H9 (cell line): ENCODE data around the gene IQCK. TPM values are rescaled to one million over a fixed set of nuclear protein-coding genes. Genes with fewer than 3 reads are reported as not detected.

Experiments used
- DNase-seq: peaks from one replicate; pipeline ENCODE4 v3.0.0-alpha.2; 2017
- H2AFZ ChIP-seq: one replicate; pipeline ENCODE4 v1.6.1; 2013; ENCODE audit warnings: mild to moderate bottlenecking, low read length, control low read depth, moderate library complexity
- H2AK5ac ChIP-seq: 2 replicates; pipeline ENCODE4 v1.6.1; 2013; ENCODE audit warnings: low read length, control low read depth, mixed read lengths; ENCODE audit not compliant: insufficient read length
- H2BK120ac ChIP-seq: one replicate; pipeline ENCODE4 v1.6.1; 2013; ENCODE audit warnings: low read depth, mild to moderate bottlenecking, low read length, control low read depth, inconsistent platforms; ENCODE audit not compliant: poor library complexity, severe bottlenecking
- H2BK12ac ChIP-seq: 2 replicates; pipeline ENCODE4 v1.6.1; 2013; ENCODE audit warnings: low read length, control low read depth, mixed read lengths, low read depth; ENCODE audit not compliant: insufficient read length
- H2BK15ac ChIP-seq: 2 replicates; pipeline ENCODE4 v1.6.1; 2013; ENCODE audit warnings: low read depth, low read length, control low read depth
- H2BK20ac ChIP-seq: one replicate; pipeline ENCODE4 v1.6.1; 2013; ENCODE audit warnings: low read depth, mild to moderate bottlenecking, low read length, control low read depth, inconsistent platforms; ENCODE audit not compliant: poor library complexity, severe bottlenecking
- H2BK5ac ChIP-seq: 2 replicates; pipeline ENCODE4 v1.6.1; 2013; ENCODE audit warnings: low read length, control low read depth, mixed read lengths; ENCODE audit not compliant: insufficient read length
- H3K14ac ChIP-seq: 2 replicates; pipeline ENCODE4 v1.6.1; 2013; ENCODE audit warnings: low read length, control low read depth; ENCODE audit not compliant: insufficient read depth
- H3K18ac ChIP-seq: 2 replicates; pipeline ENCODE4 v1.6.1; 2013; ENCODE audit warnings: low read depth, mild to moderate bottlenecking, mixed read lengths, low read length, control low read depth; ENCODE audit not compliant: insufficient read length
- H3K23ac ChIP-seq: 2 replicates; pipeline ENCODE4 v1.6.1; 2013; ENCODE audit warnings: low read length, control low read depth, mixed read lengths, low read depth; ENCODE audit not compliant: insufficient read length
- H3K23me2 ChIP-seq: 2 replicates; pipeline ENCODE4 v1.6.1; 2013; ENCODE audit warnings: low read depth, mild to moderate bottlenecking, mixed read lengths, low read length, control low read depth; ENCODE audit not compliant: insufficient read length, poor library complexity, severe bottlenecking
- H3K27ac ChIP-seq: 2 replicates; pipeline ENCODE4 v1.5.1; 2013; ENCODE audit warnings: low read length, control low read depth, mixed read lengths, low read depth; ENCODE audit not compliant: insufficient read length
- H3K27me3 ChIP-seq: 2 replicates; pipeline ENCODE4 v1.6.1; 2013; ENCODE audit warnings: low read length, control low read depth, inconsistent platforms; ENCODE audit not compliant: insufficient read depth
- H3K4ac ChIP-seq: 2 replicates; pipeline ENCODE4 v1.6.1; 2013; ENCODE audit warnings: low read depth, mild to moderate bottlenecking, control low read depth, inconsistent platforms, low read length, moderate library complexity
- H3K4me1 ChIP-seq: 2 replicates; pipeline ENCODE4 v1.6.1; 2013; ENCODE audit warnings: low read length, control low read depth, inconsistent platforms; ENCODE audit not compliant: insufficient read depth
- H3K4me2 ChIP-seq: 2 replicates; pipeline ENCODE4 v1.6.1; 2013; ENCODE audit warnings: low read length, control low read depth, mixed read lengths; ENCODE audit not compliant: insufficient read length, insufficient read depth
- H3K56ac ChIP-seq: 2 replicates; pipeline ENCODE4 v1.6.1; 2013; ENCODE audit warnings: low read depth, mild to moderate bottlenecking, mixed read lengths, low read length, control low read depth; ENCODE audit not compliant: insufficient read length
- H3K79me1 ChIP-seq: 2 replicates; pipeline ENCODE4 v1.6.1; 2013; ENCODE audit warnings: low read depth, mild to moderate bottlenecking, moderate library complexity, low read length, control low read depth, inconsistent platforms; ENCODE audit not compliant: insufficient read depth, poor library complexity, severe bottlenecking
- H3K79me2 ChIP-seq: 2 replicates; pipeline ENCODE4 v1.6.1; 2013; ENCODE audit warnings: low read length, control low read depth, inconsistent platforms; ENCODE audit not compliant: insufficient read depth
- H3K9ac ChIP-seq: 2 replicates; pipeline ENCODE4 v1.6.1; 2013; ENCODE audit warnings: low read length, control low read depth, mixed read lengths; ENCODE audit not compliant: insufficient read length; ENCODE audit errors: extremely low read depth
- H3K9me3 ChIP-seq: one replicate; pipeline ENCODE4 v1.6.1; 2013; ENCODE audit warnings: low read depth, low read length, inconsistent platforms; ENCODE audit not compliant: control insufficient read depth
- H3T11ph ChIP-seq: one replicate; pipeline ENCODE4 v1.6.1; 2013; ENCODE audit warnings: mild to moderate bottlenecking, low read length, control low read depth, inconsistent platforms
- H4K20me1 ChIP-seq: one replicate; pipeline ENCODE4 v1.6.1; 2013; ENCODE audit not compliant: control insufficient read depth, insufficient read length, insufficient read depth
- H4K5ac ChIP-seq: 2 replicates; pipeline ENCODE4 v1.6.1; 2013; ENCODE audit warnings: low read depth, mild to moderate bottlenecking, mixed read lengths, low read length, control low read depth; ENCODE audit not compliant: insufficient read length
- H4K8ac ChIP-seq: replicated peaks from 2 replicates; pipeline ENCODE4 v1.6.1; 2013; ENCODE audit warnings: low read length, control low read depth, mixed read lengths, low read depth; ENCODE audit not compliant: insufficient read length
- H4K91ac ChIP-seq: 2 replicates; pipeline ENCODE4 v1.6.1; 2013; ENCODE audit warnings: low read depth, mild to moderate bottlenecking, moderate library complexity, mixed read lengths, low read length, control low read depth; ENCODE audit not compliant: insufficient read length
- H3K27ac Mint-ChIP-seq, 3 experiments: 2 replicates in 2 of 3; 3 replicates in 1 of 3; pipeline ENCODE4 v1.8.0; 2020 to 2021; ENCODE audit warnings: mixed read lengths in 3 of 3, mild to moderate bottlenecking in 1 of 3, moderate library complexity in 1 of 3
- H3K27me3 Mint-ChIP-seq: 2 replicates; pipeline ENCODE4 v1.8.0; 2021; ENCODE audit warnings: low read depth, mild to moderate bottlenecking, moderate library complexity, mixed read lengths
- H3K36me3 Mint-ChIP-seq, 3 experiments: 2 replicates in 2 of 3; 3 replicates in 1 of 3; pipeline ENCODE4 v1.8.0; 2020 to 2021; ENCODE audit warnings: low read depth in 3 of 3, mixed read lengths in 3 of 3; ENCODE audit not compliant: insufficient read depth in 1 of 3
- H3K4me1 Mint-ChIP-seq, 2 experiments: 2 replicates each; pipeline ENCODE4 v1.8.0; 2020; ENCODE audit warnings: mixed read lengths in 2 of 2
- H3K4me3 Mint-ChIP-seq, 2 experiments: 2 replicates in 1 of 2; 3 replicates in 1 of 2; pipeline ENCODE4 v1.8.0; 2020 to 2021; ENCODE audit warnings: mild to moderate bottlenecking in 2 of 2, mixed read lengths in 2 of 2, moderate library complexity in 1 of 2
- H3K9me3 Mint-ChIP-seq, 2 experiments: 2 replicates in 1 of 2; 3 replicates in 1 of 2; pipeline ENCODE4 v1.8.0; 2020; ENCODE audit warnings: mild to moderate bottlenecking in 2 of 2, mixed read lengths in 2 of 2, moderate library complexity in 1 of 2
- CTCF ChIP-seq: fragments of 200-600 bp; sonication (generic); conservative IDR thresholded peaks from 3 replicates; pipeline ENCODE4 v1.8.0; 2021; ENCODE audit warnings: antibody characterized with exemption, mild to moderate bottlenecking
- WGBS: extraction: QIAGEN DNeasy Blood & Tissue Kit; methylation state at CpG from one replicate; pipeline ENCODE4 v1.1.7; 2013; ENCODE audit warnings: missing lambda C conversion rate, low lambda C conversion rate, mixed read lengths; ENCODE audit not compliant: insufficient read length; ENCODE audit errors: extremely low coverage; 5-methylcytosine and 5-hydroxymethylcytosine counted together
- total RNA-seq: library from RNA; stranded (reverse); gene quantifications from 2 replicates; pipeline ENCODE4 v1.2.1, GENCODE V29; 2021

The IQCK gene
- total RNA-seq, 1 experiment from 2014 or later, result 9.0 TPM

GRCh38 chr16:19699472-19699871, 18.6 kb upstream of the IQCK start:
- Histone ChIP-seq H2BK120ac (no peak overlapping the region), H4K8ac (no peak overlapping the region), H2BK12ac (no peak overlapping the region), H3K9ac (no peak overlapping the region), H3T11ph (no peak overlapping the region), H3K27ac (no peak overlapping the region), H2BK20ac (no peak overlapping the region), H2BK15ac (no peak overlapping the region), H3K4me2 (no peak overlapping the region), H2AK5ac (no peak overlapping the region), H3K14ac (no peak overlapping the region), H4K91ac (no peak overlapping the region), H3K9me3 (no peaks in the 10 kb centered on the region), H3K18ac (no peak overlapping the region), H3K56ac (no peak overlapping the region), H3K23me2 (no peaks in the 10 kb centered on the region), H2AFZ (no peak overlapping the region), H2BK5ac (no peak overlapping the region), H3K79me1 (no peaks in the 10 kb centered on the region), H3K4me1 (no peaks in the 10 kb centered on the region), H3K27me3 (no peaks in the 10 kb centered on the region), H4K20me1 (no peaks in the 10 kb centered on the region), H3K4ac (no peak overlapping the region), H3K79me2 (no peaks in the 10 kb centered on the region), H3K23ac (no peak overlapping the region), H4K5ac (no peak overlapping the region)
- Mint-ChIP-seq H3K4me3 (no peak overlapping the region), H3K27ac (peak overlapping the region in 2 of 3 experiments; percentile 40 to 77; a peak in 2 of 7 replicates), H3K4me1 (no peaks in the 10 kb centered on the region), H3K9me3 (peaks cover 0 to 9% of the 10 kb centered on the region in 2 experiments; a peak in 1 of 5 replicates), H3K27me3 (no peaks in the 10 kb centered on the region), H3K36me3 (peaks cover 53 to 90% (median 88%) of the 10 kb centered on the region in 3 experiments)
- WGBS, result no CpG with 5 or more reads among the region's 8 CpGs
- no peak for DNase-seq
- no peak for TF ChIP-seq CTCF
